HepG2 (cell line): ENCODE results near the gene MAN1B1. TPM values are rescaled to one million over a fixed set of nuclear protein-coding genes. Genes with fewer than 3 reads are reported as not detected.

ENCODE experiments used
- E2F5 ChIP-seq: sonication (generic); formaldehyde crosslinking; conservative IDR thresholded peaks from 2 replicates; pipeline ENCODE4 v1.4.0; 2020; ENCODE audit warnings: missing genetic modification reagents
- IRF2 ChIP-seq: IDR thresholded peaks from 2 replicates; pipeline ENCODE4 v1.6.1; 2018; ENCODE audit warnings: missing genetic modification reagents, missing compliant biosample characterization
- KLF9 ChIP-seq: IDR thresholded peaks from 2 replicates; pipeline ENCODE4 v1.6.1; 2016; ENCODE audit warnings: low read depth
- MIXL1 ChIP-seq: IDR thresholded peaks from 2 replicates; pipeline ENCODE4 v1.6.1; 2016
- MYC ChIP-seq: sonication (generic); formaldehyde crosslinking; IDR thresholded peaks from 2 replicates; pipeline ENCODE4 v1.9.0; 2021; ENCODE audit warnings: missing genetic modification reagents, borderline replicate concordance
- SAFB2 ChIP-seq: sonication (generic); formaldehyde crosslinking; IDR thresholded peaks from 2 replicates; pipeline ENCODE4 v1.5.1; 2020; ENCODE audit warnings: missing genetic modification reagents, low read depth, mild to moderate bottlenecking, borderline replicate concordance
- WIZ ChIP-seq: sonication (generic); formaldehyde crosslinking; IDR thresholded peaks from 2 replicates; pipeline ENCODE4 v1.5.1; 2020; ENCODE audit warnings: mild to moderate bottlenecking, missing genetic modification reagents
- ZFP41 ChIP-seq: sonication (generic); formaldehyde crosslinking; IDR thresholded peaks from 2 replicates; pipeline ENCODE4 v1.4.0; 2020; ENCODE audit warnings: mild to moderate bottlenecking, missing genetic modification reagents, borderline replicate concordance
- ZFX ChIP-seq: sonication (generic); formaldehyde crosslinking; IDR thresholded peaks from 2 replicates; pipeline ENCODE4 v1.4.0; 2020; ENCODE audit warnings: mild to moderate bottlenecking, low read depth, missing genetic modification reagents, moderate library complexity
- ZNF232 ChIP-seq: sonication (generic); formaldehyde crosslinking; IDR thresholded peaks from 2 replicates; pipeline ENCODE4 v1.4.0; 2020; ENCODE audit warnings: missing genetic modification reagents, borderline replicate concordance
- ZNF407 ChIP-seq: sonication (generic); formaldehyde crosslinking; IDR thresholded peaks from one replicate; pipeline ENCODE4 v1.5.1; 2020; ENCODE audit warnings: mild to moderate bottlenecking, missing genetic modification reagents; ENCODE audit errors: not compliant biosample characterization
- ZNF510 ChIP-seq: sonication (generic); formaldehyde crosslinking; IDR thresholded peaks from 2 replicates; pipeline ENCODE4 v1.4.0; 2020; ENCODE audit warnings: low read depth, mild to moderate bottlenecking, missing genetic modification reagents
- ZNF597 ChIP-seq: sonication (generic); formaldehyde crosslinking; IDR thresholded peaks from 2 replicates; pipeline ENCODE4 v1.5.0; 2020; ENCODE audit warnings: missing genetic modification reagents
- ZNF619 ChIP-seq: sonication (generic); formaldehyde crosslinking; IDR thresholded peaks from 2 replicates; pipeline ENCODE4 v1.4.0; 2020; ENCODE audit warnings: mild to moderate bottlenecking, missing genetic modification reagents
- ZNF644 ChIP-seq: IDR thresholded peaks from 2 replicates; pipeline ENCODE4 v1.6.1; 2016; ENCODE audit warnings: low read depth
- polyA plus RNA-seq, 8 experiments: library from polyadenylated mRNA; depleted of rRNA in 3 of 8; stranded (reverse) in 7 of 8; unstranded in 1 of 8; fragments of >200 nt; fragmentation: Illumina TruSeq in 4 of 8; extraction: Trizol in 4 of 8; gene quantifications; 2 replicates each; pipeline versions ENCODE4 v1.2.1 to v1.2.3, GENCODE V29; 2011 to 2016; ENCODE audit warnings: low read depth in 4 of 8, missing spikeins in 1 of 8, mixed read lengths in 1 of 8; ENCODE audit not compliant: insufficient read depth in 1 of 8
- total RNA-seq, 5 experiments: library from RNA; depleted of rRNA; stranded (reverse); fragments of >200 nt; fragmentation: Illumina TruSeq; extraction: Trizol; gene quantifications; 2 replicates each; pipeline ENCODE4 v1.2.3, GENCODE V29; 2016; ENCODE audit warnings: low read depth in 1 of 5
- TF ChIP-seq, protein P1 (sequence below): sonication (generic); formaldehyde crosslinking; IDR thresholded peaks from 2 replicates; pipeline ENCODE4 v1.8.0; 2022; ENCODE audit warnings: mild to moderate bottlenecking, missing genetic modification reagents; ENCODE audit not compliant: insufficient replicate concordance

Gene MAN1B1
- total and polyA plus RNA-seq, 2 of the 13 experiments (the other 11 are each of a cell fraction or from before 2014, with no cell fraction given): 48.9 to 59.5 TPM

DNA sequence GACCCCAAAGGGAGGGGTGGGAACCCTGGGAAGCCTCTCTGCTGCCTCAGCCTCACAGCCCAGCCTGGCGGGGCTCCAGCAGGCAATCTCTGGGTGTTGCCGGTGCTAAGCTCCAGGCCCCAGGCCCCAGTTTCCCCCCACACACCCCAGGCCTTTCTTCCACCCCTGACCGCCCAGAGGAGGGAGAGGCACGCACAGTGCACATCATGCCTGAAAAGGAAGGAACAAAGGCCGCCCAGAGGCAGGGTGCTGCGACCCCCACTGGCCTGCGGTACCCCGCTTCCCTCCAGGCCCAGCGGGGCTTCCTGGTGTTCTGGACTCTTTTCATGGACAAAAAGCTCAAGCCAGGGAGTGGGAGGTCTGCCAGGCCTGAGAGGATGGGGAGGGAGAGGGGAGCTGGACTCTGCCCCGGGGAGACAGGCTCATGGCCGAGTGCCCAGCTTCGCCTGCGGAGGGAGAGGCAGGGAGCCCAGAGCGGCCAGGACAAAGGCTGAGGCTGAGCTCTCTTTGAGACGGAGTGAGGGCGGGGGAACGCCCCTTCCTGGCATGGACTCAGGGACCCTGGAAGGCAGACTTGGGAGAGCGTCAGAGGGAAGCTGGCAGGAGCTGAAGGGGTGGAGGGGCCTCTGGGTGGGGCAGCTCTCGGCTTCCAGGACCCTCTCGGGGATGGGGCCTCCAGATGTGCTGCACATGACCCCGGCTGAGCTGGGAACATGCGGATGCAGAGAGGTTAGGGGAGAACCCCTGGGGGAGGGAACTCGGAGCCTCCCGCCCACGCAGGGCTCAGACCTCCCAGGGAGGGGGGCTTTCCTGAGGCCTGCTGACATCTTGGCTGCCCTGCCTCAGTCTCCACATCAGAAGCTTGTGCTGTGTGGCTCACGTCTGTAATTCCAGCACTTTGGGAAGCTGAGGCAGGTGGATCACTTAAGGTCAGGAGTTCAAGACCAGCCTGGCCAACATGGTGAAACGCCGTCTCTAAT is 31.1 kb upstream of the MAN1B1 start (continued):
- no peak for TF ChIP-seq ZNF597 (CRISPR knock-in tag)
- no peak for TF ChIP-seq E2F5 (CRISPR knock-in tag)
- no peak for TF ChIP-seq ZNF510 (CRISPR knock-in tag)
- no peak for TF ChIP-seq SAFB2 (CRISPR knock-in tag)
- no peak for TF ChIP-seq WIZ
- no peak; the same call in 1 of the 2 replicates for TF ChIP-seq IRF2 (CRISPR knock-in tag)
- TF ChIP-seq, protein P1, sequence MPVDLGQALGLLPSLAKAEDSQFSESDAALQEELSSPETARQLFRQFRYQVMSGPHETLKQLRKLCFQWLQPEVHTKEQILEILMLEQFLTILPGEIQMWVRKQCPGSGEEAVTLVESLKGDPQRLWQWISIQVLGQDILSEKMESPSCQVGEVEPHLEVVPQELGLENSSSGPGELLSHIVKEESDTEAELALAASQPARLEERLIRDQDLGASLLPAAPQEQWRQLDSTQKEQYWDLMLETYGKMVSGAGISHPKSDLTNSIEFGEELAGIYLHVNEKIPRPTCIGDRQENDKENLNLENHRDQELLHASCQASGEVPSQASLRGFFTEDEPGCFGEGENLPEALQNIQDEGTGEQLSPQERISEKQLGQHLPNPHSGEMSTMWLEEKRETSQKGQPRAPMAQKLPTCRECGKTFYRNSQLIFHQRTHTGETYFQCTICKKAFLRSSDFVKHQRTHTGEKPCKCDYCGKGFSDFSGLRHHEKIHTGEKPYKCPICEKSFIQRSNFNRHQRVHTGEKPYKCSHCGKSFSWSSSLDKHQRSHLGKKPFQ (CRISPR knock-in tag): no peak
- no peak for TF ChIP-seq MIXL1
- peak; percentile 14; the same call in 1 of the 2 replicates for TF ChIP-seq KLF9 (CRISPR knock-in tag)
- TF ChIP-seq ZNF407: no peak
- TF ChIP-seq ZFX (CRISPR knock-in tag): peak; percentile 90
- TF ChIP-seq ZNF644 (CRISPR knock-in tag): no peak
- peak; percentile 59 for TF ChIP-seq MYC (CRISPR knock-in tag)
- TF ChIP-seq ZNF619 (CRISPR knock-in tag): no peak
- no peak for TF ChIP-seq ZNF232 (CRISPR knock-in tag)
- no peak for TF ChIP-seq ZFP41 (CRISPR knock-in tag)
